Prostate gland (tissue), 2 donors: ENCODE results near the gene DUSP8.

Experiments used
- POLR2A ChIP-seq: fragments of 450-650 bp; IDR thresholded peaks from one replicate; pipeline ENCODE4 v1.6.1; 2016; ENCODE audit warnings: antibody characterized with exemption, mild to moderate bottlenecking
- POLR2AphosphoS5 ChIP-seq: sonication (generic); formaldehyde crosslinking; IDR thresholded peaks from one replicate; pipeline ENCODE4 v1.6.1; 2017; ENCODE audit warnings: antibody characterized with exemption
- TF ChIP-seq, protein P1 (sequence below), 4 experiments: fragments of 200-600 bp in 2 of 4; fragments of 450-650 bp in 2 of 4; sonication (generic) in 2 of 4; IDR thresholded peaks; 1 replicate in 3 of 4; 2 replicates in 1 of 4; pipeline ENCODE4 v1.5.1; 2016 to 2019; ENCODE audit warnings: antibody characterized with exemption in 4 of 4, mild to moderate bottlenecking in 2 of 4, moderate library complexity in 2 of 4

DNA sequence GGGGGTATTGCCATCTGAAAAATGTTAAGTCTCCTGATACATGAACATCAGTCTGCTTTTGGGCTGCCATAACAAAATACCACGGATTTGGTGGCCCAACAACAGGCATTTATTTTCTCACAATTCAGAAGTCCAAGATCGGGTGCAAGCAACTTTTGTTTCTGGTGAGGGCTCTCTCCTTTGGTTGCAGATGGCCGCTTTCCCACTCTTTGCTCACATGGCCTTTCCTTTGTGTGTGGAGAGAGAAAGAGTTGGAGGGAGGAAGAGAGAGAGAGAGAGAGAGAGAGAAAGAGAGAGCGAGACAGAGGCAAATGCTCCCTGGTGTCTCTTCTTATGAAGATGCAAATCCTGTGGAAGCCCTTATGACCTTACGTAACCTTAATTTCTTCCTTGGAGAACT, 28.6 kb upstream of the DUSP8 start:
- TF ChIP-seq, protein P1, sequence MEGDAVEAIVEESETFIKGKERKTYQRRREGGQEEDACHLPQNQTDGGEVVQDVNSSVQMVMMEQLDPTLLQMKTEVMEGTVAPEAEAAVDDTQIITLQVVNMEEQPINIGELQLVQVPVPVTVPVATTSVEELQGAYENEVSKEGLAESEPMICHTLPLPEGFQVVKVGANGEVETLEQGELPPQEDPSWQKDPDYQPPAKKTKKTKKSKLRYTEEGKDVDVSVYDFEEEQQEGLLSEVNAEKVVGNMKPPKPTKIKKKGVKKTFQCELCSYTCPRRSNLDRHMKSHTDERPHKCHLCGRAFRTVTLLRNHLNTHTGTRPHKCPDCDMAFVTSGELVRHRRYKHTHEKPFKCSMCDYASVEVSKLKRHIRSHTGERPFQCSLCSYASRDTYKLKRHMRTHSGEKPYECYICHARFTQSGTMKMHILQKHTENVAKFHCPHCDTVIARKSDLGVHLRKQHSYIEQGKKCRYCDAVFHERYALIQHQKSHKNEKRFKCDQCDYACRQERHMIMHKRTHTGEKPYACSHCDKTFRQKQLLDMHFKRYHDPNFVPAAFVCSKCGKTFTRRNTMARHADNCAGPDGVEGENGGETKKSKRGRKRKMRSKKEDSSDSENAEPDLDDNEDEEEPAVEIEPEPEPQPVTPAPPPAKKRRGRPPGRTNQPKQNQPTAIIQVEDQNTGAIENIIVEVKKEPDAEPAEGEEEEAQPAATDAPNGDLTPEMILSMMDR (IDR thresholded peaks at IDR 0.05), result no peak
- TF ChIP-seq POLR2AphosphoS5 (no peak), POLR2A (no peak)
